H1 (cell line): ENCODE measurements around the gene SNCAIP.

Source experiments
- EP300 ChIP-seq, 2 experiments: IDR thresholded peaks; 1 replicate in 1 of 2; 2 replicates in 1 of 2; pipeline ENCODE4 v1.6.1; 2011 to 2012; ENCODE audit warnings: low read depth in 2 of 2, low read length in 2 of 2, mild to moderate bottlenecking in 2 of 2, borderline replicate concordance in 1 of 2, inconsistent platforms in 1 of 2, moderate library complexity in 1 of 2
- POLR2A ChIP-seq, 2 experiments: IDR thresholded peaks; 1 replicate in 1 of 2; 2 replicates in 1 of 2; pipeline ENCODE4 v1.6.1; 2011; ENCODE audit warnings: low read depth in 2 of 2, low read length in 2 of 2, mild to moderate bottlenecking in 2 of 2; ENCODE audit errors: control extremely low read depth in 1 of 2
- SAP30 ChIP-seq: fragments of 300-600 bp; sonication (generic); IDR thresholded peaks from 2 replicates; pipeline ENCODE4 v1.7.1; 2012; ENCODE audit warnings: low read length, moderate library complexity, mild to moderate bottlenecking, inconsistent platforms; ENCODE audit not compliant: insufficient read depth, insufficient replicate concordance
- TF ChIP-seq, protein P1 (sequence below), 3 experiments: IDR thresholded peaks; 1 replicate in 2 of 3; 2 replicates in 1 of 3; pipeline versions ENCODE4 v1.5.1 to v1.6.1; 2011; ENCODE audit warnings: low read length in 3 of 3, mild to moderate bottlenecking in 3 of 3, inconsistent platforms in 2 of 3, low read depth in 1 of 3, moderate library complexity in 1 of 3; ENCODE audit not compliant: insufficient read depth in 1 of 3; ENCODE audit errors: control extremely low read depth in 1 of 3

DNA sequence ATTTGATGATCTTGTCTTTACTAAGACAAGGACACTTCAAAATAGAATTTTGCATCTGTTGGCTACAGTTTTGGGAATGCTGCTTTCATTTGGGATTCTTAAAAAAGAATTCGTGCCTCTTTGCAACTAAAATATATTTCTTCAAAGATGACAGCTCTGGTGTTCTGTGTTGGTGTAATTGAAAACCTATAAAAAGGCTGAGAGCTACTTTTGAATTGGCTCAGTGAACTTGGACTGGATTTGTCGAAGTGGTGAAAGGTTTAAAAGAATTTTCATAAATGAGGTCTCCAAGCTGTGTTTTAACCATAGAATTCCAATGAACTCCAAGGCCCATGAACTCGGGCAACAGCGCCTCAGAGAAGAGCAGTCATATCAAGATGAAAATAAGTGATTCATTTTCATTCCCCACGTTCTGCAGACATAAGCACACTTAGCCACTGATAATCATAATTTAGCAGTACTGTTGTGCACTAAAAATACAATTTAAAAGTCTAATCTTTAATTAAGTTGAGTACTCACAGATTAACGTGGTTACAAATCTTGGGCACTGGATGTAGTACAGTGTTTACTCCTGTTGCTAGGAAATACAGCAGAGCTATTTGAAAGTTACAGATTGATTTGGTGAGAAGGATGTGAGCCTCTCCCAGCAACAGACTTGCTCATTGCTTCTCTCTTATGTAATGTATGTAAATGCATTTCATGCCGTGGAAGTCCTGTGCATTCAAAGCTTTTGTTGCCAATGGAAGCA, 10.9 kb downstream of the SNCAIP start:
- TF ChIP-seq SAP30 = no peak
- TF ChIP-seq EP300 (IDR thresholded peaks at IDR 0.05; ENCODE audit: borderline replicate concordance in 1 of 2, low read depth in 2 of 2, low read length in 2 of 2) = no peak
- TF ChIP-seq, protein P1, sequence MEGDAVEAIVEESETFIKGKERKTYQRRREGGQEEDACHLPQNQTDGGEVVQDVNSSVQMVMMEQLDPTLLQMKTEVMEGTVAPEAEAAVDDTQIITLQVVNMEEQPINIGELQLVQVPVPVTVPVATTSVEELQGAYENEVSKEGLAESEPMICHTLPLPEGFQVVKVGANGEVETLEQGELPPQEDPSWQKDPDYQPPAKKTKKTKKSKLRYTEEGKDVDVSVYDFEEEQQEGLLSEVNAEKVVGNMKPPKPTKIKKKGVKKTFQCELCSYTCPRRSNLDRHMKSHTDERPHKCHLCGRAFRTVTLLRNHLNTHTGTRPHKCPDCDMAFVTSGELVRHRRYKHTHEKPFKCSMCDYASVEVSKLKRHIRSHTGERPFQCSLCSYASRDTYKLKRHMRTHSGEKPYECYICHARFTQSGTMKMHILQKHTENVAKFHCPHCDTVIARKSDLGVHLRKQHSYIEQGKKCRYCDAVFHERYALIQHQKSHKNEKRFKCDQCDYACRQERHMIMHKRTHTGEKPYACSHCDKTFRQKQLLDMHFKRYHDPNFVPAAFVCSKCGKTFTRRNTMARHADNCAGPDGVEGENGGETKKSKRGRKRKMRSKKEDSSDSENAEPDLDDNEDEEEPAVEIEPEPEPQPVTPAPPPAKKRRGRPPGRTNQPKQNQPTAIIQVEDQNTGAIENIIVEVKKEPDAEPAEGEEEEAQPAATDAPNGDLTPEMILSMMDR (IDR thresholded peaks at IDR 0.05; ENCODE audit: control extremely low read depth in 1 of 3, insufficient read depth in 1 of 3, low read depth in 1 of 3, low read length in 3 of 3) = no peak
- no peak for TF ChIP-seq POLR2A (IDR thresholded peaks at IDR 0.05; ENCODE audit: control extremely low read depth in 1 of 2, low read depth in 2 of 2, low read length in 2 of 2)
